Myocyte (in vitro differentiated cells): Measurements from ENCODE around the gene PTAFR. TPM values are rescaled to one million over a fixed set of nuclear protein-coding genes. Genes with fewer than 3 reads are reported as not detected.
"Not testable (repeated sequence)": the region's sequence is repeated elsewhere in the genome, so short reads cannot be mapped to it uniquely, and the experiment has no call there.

Source experiments
- DNase-seq: peaks from one replicate; pipeline ENCODE4 v3.0.0-alpha.2; 2012; ENCODE audit warnings: low read depth
- total RNA-seq: library from RNA; depleted of rRNA; stranded (reverse); fragments of >200 nt; gene quantifications from 2 replicates; pipeline ENCODE4 v1.2.3, GENCODE V29; 2014

Gene PTAFR
- total RNA-seq, 1 donor from 2014 or later, result not detected

- DNase-seq, result no peak
Observed at GRCh38 chr1:28145728-28146127, 30.8 kb downstream of the PTAFR start.

- no peak for DNase-seq
Observed at GRCh38 chr1:28144203-28145135, 32.0 kb downstream of the PTAFR start.

- DNase-seq, result no peak
Observed at GRCh38 chr1:28143496-28144202, 32.8 kb downstream of the PTAFR start.

- DNase-seq, result no peak
Observed at GRCh38 chr1:28141685-28142084, 34.8 kb downstream of the PTAFR start.

GRCh38 chr1:28139866-28140265 is 36.6 kb downstream of the PTAFR start:
- DNase-seq, result not testable (repeated sequence)

GRCh38 chr1:28139025-28139712 is 37.3 kb downstream of the PTAFR start:
- DNase-seq, result no peak

GRCh38 chr1:28136922-28137613 is 39.4 kb downstream of the PTAFR start:
- DNase-seq, result no peak

GRCh38 chr1:28136169-28136921 is 40.1 kb downstream of the PTAFR start:
- DNase-seq, result no peak

GRCh38 chr1:28135371-28136168 is 40.9 kb downstream of the PTAFR start:
- DNase-seq, result no peak

- DNase-seq, result no peak
Observed at GRCh38 chr1:28134651-28135207, 41.8 kb downstream of the PTAFR start.

GRCh38 chr1:28132171-28133167 is 44.0 kb downstream of the PTAFR start:
- DNase-seq, result no peak

- no peak for DNase-seq
Observed at GRCh38 chr1:28130901-28131300, 45.6 kb downstream of the PTAFR start.

- no peak for DNase-seq
Observed at GRCh38 chr1:28129150-28129549, 47.3 kb downstream of the PTAFR start.

- DNase-seq, result no peak
Observed at GRCh38 chr1:28127617-28128257, 48.8 kb downstream of the PTAFR start.

- DNase-seq, result no peak
Observed at GRCh38 chr1:28126783-28127490, 49.6 kb downstream of the PTAFR start.

GRCh38 chr1:28126212-28126611 is 50.3 kb downstream of the PTAFR start:
- DNase-seq, result no peak

- DNase-seq, result no peak
Observed at GRCh38 chr1:28123461-28123961, 53.0 kb downstream of the PTAFR start.
